Muscle layer of colon (tissue), 2 donors: ENCODE results near the gene PDE2A.
A peak's percentile ranks its signal among the peaks of the same experiment; 100 is the strongest.

Source experiments
- H3K27ac ChIP-seq: one replicate; pipeline ENCODE4 v1.7.0; 2013; ENCODE audit warnings: low read depth, mild to moderate bottlenecking, low read length, moderate library complexity
- H3K27me3 ChIP-seq, 2 donors: one replicate each; pipeline ENCODE4 v1.7.0; 2013; ENCODE audit warnings: low read length in 2 of 2, mild to moderate bottlenecking in 2 of 2; ENCODE audit not compliant: insufficient read depth in 2 of 2, control insufficient read depth in 1 of 2
- H3K36me3 ChIP-seq: one replicate; pipeline ENCODE4 v1.7.0; 2013; ENCODE audit warnings: mild to moderate bottlenecking, low read length; ENCODE audit not compliant: insufficient read depth
- H3K4me1 ChIP-seq: one replicate; pipeline ENCODE4 v1.7.0; 2013; ENCODE audit warnings: mild to moderate bottlenecking, low read length; ENCODE audit not compliant: insufficient read depth
- H3K4me3 ChIP-seq, 2 donors: one replicate each; pipeline ENCODE4 v1.7.0; 2013; ENCODE audit warnings: low read length in 2 of 2, low read depth in 1 of 2, mild to moderate bottlenecking in 1 of 2, moderate library complexity in 1 of 2
- H3K9ac ChIP-seq: one replicate; pipeline ENCODE4 v1.7.0; 2013; ENCODE audit warnings: low read length
- H3K9me3 ChIP-seq: one replicate; pipeline ENCODE4 v1.7.0; 2013; ENCODE audit warnings: mild to moderate bottlenecking, low read length
- donor health status: abdominal sarcoma.
- donor health status: Adenocarcinoma of cecum.

PDE2A gene

DNA sequence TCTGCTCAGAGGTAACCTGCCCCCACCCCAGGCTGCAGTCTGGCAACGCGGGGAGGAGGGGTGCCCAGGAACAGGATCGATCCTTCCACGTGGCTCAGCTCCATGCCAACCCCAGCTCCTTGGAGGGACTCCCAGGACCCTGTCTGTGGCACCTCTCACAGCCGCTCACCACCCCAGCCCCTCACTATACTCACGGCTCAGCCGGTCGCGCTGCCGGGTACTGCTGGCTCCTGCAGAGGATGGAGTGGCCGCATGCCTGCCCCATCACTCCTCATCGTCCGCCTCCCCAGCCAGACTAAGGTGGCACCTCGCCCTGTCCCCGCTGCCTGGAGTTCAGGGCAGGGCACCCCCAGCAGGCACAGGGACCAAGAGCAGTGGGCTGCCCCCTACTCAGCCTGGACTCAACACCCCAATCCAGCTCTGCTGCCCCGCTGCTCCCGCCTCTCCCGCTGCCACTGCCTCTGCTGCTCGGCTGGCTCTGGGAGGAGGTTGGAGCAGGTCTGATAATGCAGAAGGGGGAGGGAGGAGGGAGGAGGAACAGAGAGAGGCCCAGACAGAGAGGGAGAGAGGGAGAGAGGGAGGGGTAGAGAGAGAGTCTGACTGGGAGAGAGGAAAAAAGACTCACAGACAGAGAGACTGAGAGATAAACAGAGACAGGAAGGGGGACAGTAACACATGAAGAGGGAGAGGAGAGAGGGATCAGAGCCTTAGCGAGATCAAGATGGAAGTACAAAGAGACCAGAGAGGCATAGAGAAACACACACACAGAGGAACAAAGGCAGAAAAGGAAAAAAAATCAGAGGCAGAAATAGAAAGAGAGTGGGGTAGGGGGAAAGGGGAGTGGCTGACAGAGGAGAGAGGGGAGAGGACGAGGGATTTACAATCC is at the start of gene PDE2A:
PDE2A (minus strand) TSS at position 480 of the 886 bp plus-strand sequence; CDS start at position 265, 215 bp downstream.
- Histone ChIP-seq H3K27me3 (peaks cover 40 to 75% of the 10 kb centered on the region in 2 donors), H3K9me3 (no peaks in the 10 kb centered on the region), H3K36me3 (no peaks in the 10 kb centered on the region), H3K27ac (no peak within 1 kb of the TSS), H3K9ac (no peak within 1 kb of the TSS), H3K4me3 (no peak within 1 kb of the TSS), H3K4me1 (no peaks in the 10 kb centered on the region)

- Histone ChIP-seq H3K4me1 (peaks cover 46% of the 10 kb centered on the region), H3K9ac (no peak overlapping the region), H3K27ac (no peak overlapping the region), H3K9me3 (no peaks in the 10 kb centered on the region), H3K4me3 (no peak overlapping the region), H3K36me3 (no peaks in the 10 kb centered on the region), H3K27me3 (no peaks in the 10 kb centered on the region)
Observed at GRCh38 chr11:72723508-72723907, 49.3 kb upstream of the PDE2A start.

DNA sequence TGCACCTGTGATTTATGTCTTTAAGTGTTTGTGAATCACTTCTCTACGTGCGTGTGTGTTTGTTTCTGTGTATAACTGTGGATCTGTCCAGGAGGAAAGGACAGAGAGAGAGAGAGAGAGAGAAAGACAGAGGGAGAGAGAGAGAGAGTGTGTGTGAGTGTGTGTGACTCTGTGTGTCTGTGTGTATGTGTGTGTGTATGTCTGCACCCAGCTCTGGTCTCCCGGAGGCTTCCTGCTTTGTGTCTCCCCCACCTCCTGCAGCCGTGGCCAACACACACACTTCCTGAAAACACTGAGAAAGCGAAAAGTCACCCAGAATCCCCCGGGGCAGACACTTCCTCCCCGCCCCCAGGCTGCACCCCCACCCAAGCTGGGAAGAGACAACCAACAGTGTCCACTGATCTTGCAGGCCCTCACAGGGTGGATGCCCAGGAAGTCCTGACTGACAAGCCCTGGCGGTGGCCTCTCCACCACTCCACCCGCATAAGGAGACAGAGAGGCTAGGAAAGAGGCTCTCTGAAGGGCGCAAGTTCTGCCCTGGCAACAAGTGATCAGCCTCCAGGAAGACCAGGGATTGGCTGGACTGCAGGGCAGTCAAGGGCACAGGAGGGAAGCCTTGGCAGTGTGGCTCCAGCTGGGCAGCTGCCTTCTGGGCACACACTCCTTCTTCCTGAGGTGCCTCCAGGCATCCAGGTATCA is 48.0 kb upstream of the PDE2A start:
- no peaks in the 10 kb centered on the region for H3K9me3 ChIP-seq
- H3K36me3 ChIP-seq: no peaks in the 10 kb centered on the region
- peak overlapping the region; percentile 66 for H3K27ac ChIP-seq
- H3K27me3 ChIP-seq: no peaks in the 10 kb centered on the region
- H3K4me3 ChIP-seq: peak overlapping the region; percentile 51 to 82
- H3K9ac ChIP-seq: peak overlapping the region; percentile 59
- H3K4me1 ChIP-seq: peaks cover 46% of the 10 kb centered on the region

GRCh38 chr11:72721689-72722049 is 47.4 kb upstream of the PDE2A start:
- Histone ChIP-seq H3K36me3 (no peaks in the 10 kb centered on the region), H3K9ac (peak overlapping the region; percentile 59), H3K9me3 (no peaks in the 10 kb centered on the region), H3K27ac (peak overlapping the region; percentile 66), H3K27me3 (no peaks in the 10 kb centered on the region), H3K4me1 (peaks cover 48% of the 10 kb centered on the region), H3K4me3 (peak overlapping the region; percentile 51 to 82)

DNA sequence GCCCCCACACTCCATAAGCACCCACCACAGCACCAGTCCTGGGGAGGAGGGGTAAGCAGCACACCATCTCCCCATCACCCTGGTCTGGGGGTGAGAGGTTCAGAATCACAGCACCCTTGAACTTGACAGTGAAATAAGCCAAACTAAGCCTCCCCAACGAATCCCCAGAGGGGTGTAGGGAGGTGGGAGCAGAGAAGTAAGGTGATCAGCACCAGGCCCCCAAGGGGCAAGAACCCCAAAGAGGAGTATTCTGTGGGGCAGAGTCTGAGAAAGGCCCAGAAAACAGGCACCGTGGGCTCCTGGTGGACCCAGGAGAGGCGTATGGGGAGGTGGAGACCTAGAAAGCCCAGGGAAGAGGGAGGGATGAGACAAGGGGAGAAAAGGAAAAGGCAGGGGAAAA is 47.1 kb upstream of the PDE2A start:
- Histone ChIP-seq H3K9ac (peak overlapping the region; percentile 59), H3K4me1 (peaks cover 52% of the 10 kb centered on the region), H3K4me3 (peak overlapping the region; percentile 51 to 82), H3K27ac (peak overlapping the region; percentile 66), H3K36me3 (no peaks in the 10 kb centered on the region), H3K27me3 (no peaks in the 10 kb centered on the region), H3K9me3 (no peaks in the 10 kb centered on the region)

DNA sequence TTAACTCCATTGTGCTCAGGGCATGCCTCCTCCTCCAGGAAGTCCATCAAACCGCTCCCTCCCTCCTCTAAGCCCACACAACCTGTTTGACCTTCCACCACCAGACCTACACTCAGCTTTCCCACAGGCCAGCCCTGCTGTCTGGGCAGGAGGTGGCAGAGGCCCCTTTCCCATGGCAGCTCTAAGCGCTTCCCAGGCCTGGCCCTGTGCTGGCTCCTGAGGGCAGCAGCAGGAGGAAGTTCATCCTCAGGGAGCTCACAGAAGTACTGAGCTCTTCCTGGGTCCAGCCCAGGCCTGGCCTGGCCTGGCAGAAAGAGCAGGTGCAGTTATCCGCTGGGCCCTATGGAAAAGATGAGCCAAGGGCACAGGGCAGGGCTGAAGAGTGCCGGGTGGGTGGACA is 46.6 kb upstream of the PDE2A start:
- Histone ChIP-seq H3K4me1 (peaks cover 54% of the 10 kb centered on the region), H3K27ac (peak overlapping the region; percentile 66), H3K36me3 (no peaks in the 10 kb centered on the region), H3K27me3 (no peaks in the 10 kb centered on the region), H3K9ac (peak overlapping the region; percentile 59), H3K4me3 (peak overlapping the region; percentile 51 to 82), H3K9me3 (no peaks in the 10 kb centered on the region)

- no peaks in the 10 kb centered on the region for H3K9me3 ChIP-seq
- H3K4me1 ChIP-seq: peaks cover 48% of the 10 kb centered on the region
- no peak overlapping the region for H3K9ac ChIP-seq
- H3K36me3 ChIP-seq: no peaks in the 10 kb centered on the region
- no peak overlapping the region for H3K27ac ChIP-seq
- no peaks in the 10 kb centered on the region for H3K27me3 ChIP-seq
- H3K4me3 ChIP-seq: peak overlapping the region in 1 of 2 donors; percentile 82
Observed at GRCh38 chr11:72720047-72720446, 45.8 kb upstream of the PDE2A start.

DNA sequence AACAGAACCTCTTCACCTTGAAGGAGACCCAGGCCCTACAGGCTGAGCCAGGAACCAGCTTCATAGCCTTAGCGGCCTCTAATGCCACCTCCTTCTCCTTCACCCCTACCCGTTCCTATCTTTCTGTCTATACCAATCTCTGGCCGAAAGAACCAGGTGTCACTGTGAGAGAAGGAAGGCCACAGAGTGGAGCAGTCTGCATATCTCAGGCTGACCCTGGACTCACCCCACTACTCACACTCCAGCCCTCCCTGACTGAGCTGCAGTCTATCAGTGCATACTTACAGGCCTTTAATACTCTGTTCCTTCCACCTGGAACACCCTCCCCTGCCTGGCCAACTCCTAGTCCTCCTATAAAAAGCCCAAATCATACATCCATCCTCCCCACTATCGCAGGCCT is 45.3 kb upstream of the PDE2A start:
- Histone ChIP-seq H3K9me3 (no peaks in the 10 kb centered on the region), H3K4me3 (peak overlapping the region in 1 of 2 donors; percentile 82), H3K36me3 (peaks cover 3% of the 10 kb centered on the region), H3K27me3 (no peaks in the 10 kb centered on the region), H3K27ac (no peak overlapping the region), H3K9ac (no peak overlapping the region), H3K4me1 (peaks cover 43% of the 10 kb centered on the region)

DNA sequence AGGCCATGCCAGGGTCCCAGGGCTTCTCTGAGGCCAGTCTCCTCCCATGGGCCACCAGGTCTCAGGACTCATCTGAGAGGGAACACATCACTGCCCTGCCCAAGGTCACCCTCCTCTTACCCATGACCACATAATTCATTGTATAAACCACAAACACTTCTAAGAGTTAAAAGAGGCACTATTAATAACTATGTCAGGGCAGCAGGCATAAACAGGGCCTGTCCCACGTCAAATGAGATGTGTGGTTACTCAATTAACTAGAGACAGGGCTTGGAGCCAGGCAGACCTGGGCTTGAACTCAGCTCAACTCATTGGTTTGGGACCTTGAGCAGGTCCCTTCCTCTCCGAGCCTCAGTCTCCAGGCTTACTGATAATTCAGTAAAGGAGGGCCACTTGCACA is 44.9 kb upstream of the PDE2A start:
- no peak overlapping the region for H3K27ac ChIP-seq
- H3K27me3 ChIP-seq: no peaks in the 10 kb centered on the region
- peak overlapping the region in 1 of 2 donors; percentile 82 for H3K4me3 ChIP-seq
- peaks cover 42% of the 10 kb centered on the region for H3K4me1 ChIP-seq
- H3K36me3 ChIP-seq: peaks cover 3% of the 10 kb centered on the region
- H3K9me3 ChIP-seq: no peaks in the 10 kb centered on the region
- H3K9ac ChIP-seq: no peak overlapping the region

GRCh38 chr11:72718101-72718501 is 43.9 kb upstream of the PDE2A start:
- Histone ChIP-seq H3K9me3 (no peaks in the 10 kb centered on the region), H3K27me3 (no peaks in the 10 kb centered on the region), H3K36me3 (peaks cover 3% of the 10 kb centered on the region), H3K9ac (no peak overlapping the region), H3K4me3 (no peak overlapping the region), H3K27ac (no peak overlapping the region), H3K4me1 (peaks cover 43% of the 10 kb centered on the region)

GRCh38 chr11:72716788-72717435 is 42.7 kb upstream of the PDE2A start:
- Histone ChIP-seq H3K27me3 (no peaks in the 10 kb centered on the region), H3K9me3 (no peaks in the 10 kb centered on the region), H3K27ac (no peak overlapping the region), H3K36me3 (peaks cover 6% of the 10 kb centered on the region), H3K4me3 (no peak overlapping the region), H3K9ac (no peak overlapping the region), H3K4me1 (peaks cover 41% of the 10 kb centered on the region)
